Fibroblast of skin of back (primary cell): Measurements from ENCODE around the gene EDDM3A.
"Not testable (repeated sequence)": the region's sequence is repeated elsewhere in the genome, so short reads cannot be mapped to it uniquely, and the experiment has no call there.

Source experiments
- DNase-seq: peaks from one replicate; pipeline ENCODE4 v3.0.0-alpha.2; 2013

EDDM3A gene

GRCh38 chr14:20733684-20734429 lies 11.8 kb upstream of the EDDM3A start:
- no peak for DNase-seq

- no peak for DNase-seq
Observed at GRCh38 chr14:20734430-20734806, 11.3 kb upstream of the EDDM3A start.

GRCh38 chr14:20738292-20738691 lies 7.4 kb upstream of the EDDM3A start:
- DNase-seq, result not testable (repeated sequence)

GRCh38 chr14:20742132-20742531 lies 3.6 kb upstream of the EDDM3A start:
- no peak for DNase-seq

- no peak for DNase-seq
Observed at GRCh38 chr14:20743556-20743955, 2.1 kb upstream of the EDDM3A start.

- DNase-seq, result no peak
Observed at GRCh38 chr14:20746566-20746965, 879 bp downstream of the EDDM3A start.

- no peak for DNase-seq
Observed at GRCh38 chr14:20748439-20748838, 2.8 kb downstream of the EDDM3A start.

- DNase-seq, result no peak
Observed at GRCh38 chr14:20750194-20750593, 4.5 kb downstream of the EDDM3A start.

GRCh38 chr14:20751963-20752562 lies 6.4 kb downstream of the EDDM3A start:
- no peak for DNase-seq

GRCh38 chr14:20754308-20754707 lies 8.6 kb downstream of the EDDM3A start:
- no peak for DNase-seq

- DNase-seq, result no peak
Observed at GRCh38 chr14:20755037-20755436, 9.3 kb downstream of the EDDM3A start.

- no peak for DNase-seq
Observed at GRCh38 chr14:20757965-20758364, 12.3 kb downstream of the EDDM3A start.

GRCh38 chr14:20759465-20759864 lies 13.8 kb downstream of the EDDM3A start:
- not testable (repeated sequence) for DNase-seq

- DNase-seq, result no peak
Observed at GRCh38 chr14:20760950-20761349, 15.3 kb downstream of the EDDM3A start.

- no peak for DNase-seq
Observed at GRCh38 chr14:20768593-20768892, 22.9 kb downstream of the EDDM3A start.

- DNase-seq, result no peak
Observed at GRCh38 chr14:20769421-20769820, 23.7 kb downstream of the EDDM3A start.

- no peak for DNase-seq
Observed at GRCh38 chr14:20772650-20773049, 27.0 kb downstream of the EDDM3A start.

GRCh38 chr14:20774258-20774824 lies 28.7 kb downstream of the EDDM3A start:
- DNase-seq, result no peak

- no peak for DNase-seq
Observed at GRCh38 chr14:20775043-20775442, 29.4 kb downstream of the EDDM3A start.

GRCh38 chr14:20775901-20776300 lies 30.2 kb downstream of the EDDM3A start:
- DNase-seq, result no peak

- DNase-seq, result no peak
Observed at GRCh38 chr14:20781803-20782202, 36.1 kb downstream of the EDDM3A start.

GRCh38 chr14:20782280-20782890 lies 36.7 kb downstream of the EDDM3A start:
- no peak for DNase-seq

- DNase-seq, result no peak
Observed at GRCh38 chr14:20787025-20787424, 41.3 kb downstream of the EDDM3A start.

- no peak for DNase-seq
Observed at GRCh38 chr14:20789230-20789813, 43.6 kb downstream of the EDDM3A start.
